CD4-positive, alpha-beta memory T cell (primary cell): ENCODE data around the gene KRT36. TPM values are rescaled to one million over a fixed set of nuclear protein-coding genes. Genes with fewer than 3 reads are reported as not detected.

ENCODE experiments used
- CTCF ChIA-PET: fragments of 350-600 bp; sonication (Branson Sonifier 250); formaldehyde crosslinking; loops from one replicate; lab custom pipeline; 2021; ENCODE audit warnings: inconsistent platforms; ENCODE audit not compliant: partially characterized antibody; lab: Charles Lee
- POLR2A ChIA-PET: fragments of 350-600 bp; sonication (Branson Sonifier 250); formaldehyde crosslinking; loops from one replicate; lab custom pipeline; 2021; ENCODE audit not compliant: partially characterized antibody; lab: Charles Lee
- DNase-seq, 5 donors: peaks; one replicate each; pipeline versions ENCODE4 v3.0.0 to v3.0.0-alpha.2; 2020 to 2022; ENCODE audit warnings: mixed read lengths in 1 of 5
- H3K27ac ChIP-seq: one replicate; pipeline ENCODE4 v1.7.0; 2013; ENCODE audit warnings: low read depth, low read length
- H3K27me3 ChIP-seq: 2 replicates; pipeline ENCODE4 v1.7.0; 2013; ENCODE audit warnings: mild to moderate bottlenecking, low read length, moderate library complexity; ENCODE audit not compliant: insufficient read depth
- H3K36me3 ChIP-seq: 2 replicates; pipeline ENCODE4 v1.7.0; 2013; ENCODE audit warnings: mild to moderate bottlenecking, low read length, moderate library complexity; ENCODE audit not compliant: insufficient read depth
- H3K4me1 ChIP-seq: 2 replicates; pipeline ENCODE4 v1.7.0; 2013; ENCODE audit warnings: mild to moderate bottlenecking, low read length, moderate library complexity; ENCODE audit not compliant: insufficient read depth
- H3K4me3 ChIP-seq, 2 donors: one replicate each; pipeline ENCODE4 v1.7.0; 2013; ENCODE audit warnings: low read length in 2 of 2, mild to moderate bottlenecking in 1 of 2
- H3K9me3 ChIP-seq, 2 donors: one replicate each; pipeline ENCODE4 v1.7.0; 2013; ENCODE audit warnings: low read length in 2 of 2, control low read depth in 1 of 2; ENCODE audit not compliant: control insufficient read depth in 1 of 2
- H3K27ac Mint-ChIP-seq, 7 donors: one replicate each; pipeline ENCODE4 v1.8.0; 2020 to 2021; ENCODE audit warnings: mixed read lengths in 7 of 7, mild to moderate bottlenecking in 6 of 7, inconsistent platforms in 3 of 7, moderate library complexity in 3 of 7
- H3K27me3 Mint-ChIP-seq, 2 donors: one replicate each; pipeline ENCODE4 v1.8.0; 2020 to 2021; ENCODE audit warnings: mixed read lengths in 2 of 2
- H3K36me3 Mint-ChIP-seq, 2 donors: one replicate each; pipeline ENCODE4 v1.8.0; 2020 to 2021; ENCODE audit warnings: mixed read lengths in 2 of 2, inconsistent platforms in 1 of 2, mild to moderate bottlenecking in 1 of 2
- H3K4me1 Mint-ChIP-seq, 4 donors: one replicate each; pipeline ENCODE4 v1.8.0; 2020 to 2021; ENCODE audit warnings: mixed read lengths in 4 of 4, mild to moderate bottlenecking in 1 of 4
- H3K4me3 Mint-ChIP-seq, 8 donors: one replicate each; pipeline ENCODE4 v1.8.0; 2020 to 2021; ENCODE audit warnings: mixed read lengths in 8 of 8, mild to moderate bottlenecking in 7 of 8, moderate library complexity in 6 of 8, inconsistent platforms in 3 of 8
- H3K9me3 Mint-ChIP-seq, 8 donors: one replicate each; pipeline ENCODE4 v1.8.0; 2020 to 2021; ENCODE audit warnings: mixed read lengths in 8 of 8, mild to moderate bottlenecking in 5 of 8, inconsistent platforms in 3 of 8, moderate library complexity in 1 of 8
- intact Hi-C: fragments of 100-400 bp; cut with micrococcal nuclease; formaldehyde crosslinking; loops from one replicate; pipeline ENCODE4 v1.15.1; 2023
- polyA plus RNA-seq, 2 donors: library from polyadenylated mRNA; unstranded; fragments of 300-500 nt; fragmentation: Illumina TruSeq; gene quantifications; one replicate each; pipeline ENCODE4 v1.2.3, GENCODE V29; 2021
- total RNA-seq, 2 experiments: library from RNA; stranded (reverse); gene quantifications; one replicate each; pipeline ENCODE4 v1.2.3, GENCODE V29; 2021

KRT36 gene
- not detected for total RNA-seq
- not detected for polyA plus RNA-seq

DNA sequence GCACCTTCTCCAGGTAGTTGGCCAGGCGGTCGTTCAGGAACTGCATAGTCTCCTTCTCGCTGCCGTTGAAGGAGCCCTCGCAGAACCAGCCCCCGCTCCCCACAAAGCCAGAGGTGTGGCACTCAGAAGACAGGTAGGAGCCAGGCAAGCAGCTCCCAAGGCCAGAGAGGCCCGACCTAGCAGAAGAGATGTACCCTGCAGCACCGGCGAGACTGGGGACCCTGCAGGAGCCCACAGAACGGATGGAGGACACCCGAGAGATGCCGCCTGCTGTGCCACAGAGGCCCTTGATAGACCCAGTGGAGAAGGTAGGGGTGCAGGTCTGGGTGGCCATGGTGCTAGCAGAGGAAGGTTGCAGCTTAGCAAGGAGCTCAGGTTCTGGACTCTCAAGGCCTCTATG, at the start of gene KRT36:
Gene KRT36 (minus strand): TSS at position 380 of the 400 bp plus-strand sequence. CDS start 46 bp downstream, at position 334.
- Histone ChIP-seq H3K4me1 (peaks cover 11% of the 10 kb centered on the region), H3K27ac (no peak within 1 kb of the TSS), H3K27me3 (no peaks in the 10 kb centered on the region), H3K4me3 (no peak within 1 kb of the TSS), H3K36me3 (no peaks in the 10 kb centered on the region), H3K9me3 (no peaks in the 10 kb centered on the region)
- no peaks in the 10 kb centered on the region for H3K36me3 Mint-ChIP-seq
- H3K4me1 Mint-ChIP-seq: peaks cover 6 to 26% (median 12%) of the 10 kb centered on the region in 4 donors
- no peaks in the 10 kb centered on the region for H3K27me3 Mint-ChIP-seq
- intact Hi-C loops: no loop called here
- peak within 1 kb of the TSS in 5 of 7 donors; percentile 4 to 82 (median 22) for H3K27ac Mint-ChIP-seq
- ChIA-PET CTCF (interaction anchor here (1.5 to 1.6 kb wide), 2 partner anchors 9 to 167 kb away, joined by 3 to 7 read pairs; partner anchors contain the start of gene KRT35), POLR2A (no interaction called here)
- H3K9me3 Mint-ChIP-seq: no peaks in the 10 kb centered on the region
- DNase-seq: no peak
- H3K4me3 Mint-ChIP-seq: peak within 1 kb of the TSS in 3 of 8 donors; percentile 5 to 52 (median 11)

DNA sequence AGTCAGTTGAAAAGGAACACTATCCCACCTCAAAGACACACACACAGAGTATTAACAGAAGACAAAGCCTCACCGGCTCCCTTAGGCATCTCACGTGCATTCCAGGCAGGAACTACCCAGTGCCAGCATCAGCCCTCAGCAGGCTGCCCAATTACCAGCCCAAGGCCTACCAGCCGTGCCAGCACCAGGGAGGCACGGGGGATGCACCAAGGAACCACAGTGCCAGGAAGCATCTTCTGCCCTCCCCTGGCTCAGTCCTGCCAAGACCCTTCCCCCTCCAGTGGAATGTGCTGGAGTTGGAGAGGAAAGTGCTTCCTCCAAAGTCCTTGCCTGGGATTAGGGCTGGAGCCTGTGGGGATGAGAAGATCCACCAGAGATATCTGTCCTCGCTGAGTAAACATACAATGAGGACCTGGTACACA, 49.4 kb upstream of the KRT36 start:
- H3K36me3 ChIP-seq: no peaks in the 10 kb centered on the region
- Mint-ChIP-seq H3K9me3 (no peaks in the 10 kb centered on the region), H3K36me3 (no peaks in the 10 kb centered on the region), H3K4me3 (no peak overlapping the region), H3K27me3 (peaks cover 5 to 11% of the 10 kb centered on the region in 2 donors), H3K4me1 (peaks cover 0 to 2% (median 0%) of the 10 kb centered on the region in 4 donors), H3K27ac (no peak overlapping the region)
- no peak for DNase-seq
- H3K4me3 ChIP-seq: no peak overlapping the region
- H3K9me3 ChIP-seq: no peaks in the 10 kb centered on the region
- intact Hi-C loops: no loop called here
- POLR2A ChIA-PET: no interaction called here
- H3K27me3 ChIP-seq: no peaks in the 10 kb centered on the region
- H3K27ac ChIP-seq: no peak overlapping the region
- no peaks in the 10 kb centered on the region for H3K4me1 ChIP-seq
- CTCF ChIA-PET: interaction anchor here (0.9 kb wide), 1 partner anchor 10 kb away, joined by 3 read pairs; no protein-coding TSS in a partner anchor

DNA sequence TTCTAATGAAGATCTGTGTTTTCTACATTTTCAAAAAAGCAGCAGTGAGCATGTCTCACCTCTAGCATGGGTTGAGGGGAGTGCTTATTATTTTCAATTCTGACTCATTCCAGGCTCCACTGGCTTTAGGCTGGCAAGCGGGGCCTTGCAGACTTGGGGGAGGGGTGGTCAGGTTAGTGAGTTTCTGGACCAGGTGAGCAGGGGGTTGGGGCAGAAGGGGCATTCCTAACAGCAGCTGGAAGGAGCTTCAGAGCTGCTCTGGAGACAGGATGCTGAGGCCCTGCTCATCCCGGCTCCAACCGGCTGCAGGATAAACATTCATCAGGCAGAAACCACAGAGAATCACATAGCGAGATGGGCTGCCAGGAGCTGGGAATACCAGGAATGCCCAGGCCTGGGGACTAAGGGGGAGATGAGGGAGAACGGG, 48.9 kb upstream of the KRT36 start:
- H3K27ac ChIP-seq: no peak overlapping the region
- no peaks in the 10 kb centered on the region for H3K27me3 ChIP-seq
- H3K4me1 ChIP-seq: no peaks in the 10 kb centered on the region
- no peaks in the 10 kb centered on the region for H3K36me3 ChIP-seq
- CTCF ChIA-PET: interaction anchor here (0.9 kb wide), 1 partner anchor 10 kb away, joined by 3 read pairs; no protein-coding TSS in a partner anchor
- POLR2A ChIA-PET: no interaction called here
- no peak for DNase-seq
- H3K9me3 ChIP-seq: no peaks in the 10 kb centered on the region
- Mint-ChIP-seq H3K36me3 (no peaks in the 10 kb centered on the region), H3K4me3 (no peak overlapping the region), H3K27ac (no peak overlapping the region), H3K4me1 (peaks cover 0 to 2% (median 0%) of the 10 kb centered on the region in 4 donors), H3K9me3 (no peaks in the 10 kb centered on the region), H3K27me3 (peaks cover 5 to 11% of the 10 kb centered on the region in 2 donors)
- intact Hi-C loops: no loop called here
- H3K4me3 ChIP-seq: no peak overlapping the region

DNA sequence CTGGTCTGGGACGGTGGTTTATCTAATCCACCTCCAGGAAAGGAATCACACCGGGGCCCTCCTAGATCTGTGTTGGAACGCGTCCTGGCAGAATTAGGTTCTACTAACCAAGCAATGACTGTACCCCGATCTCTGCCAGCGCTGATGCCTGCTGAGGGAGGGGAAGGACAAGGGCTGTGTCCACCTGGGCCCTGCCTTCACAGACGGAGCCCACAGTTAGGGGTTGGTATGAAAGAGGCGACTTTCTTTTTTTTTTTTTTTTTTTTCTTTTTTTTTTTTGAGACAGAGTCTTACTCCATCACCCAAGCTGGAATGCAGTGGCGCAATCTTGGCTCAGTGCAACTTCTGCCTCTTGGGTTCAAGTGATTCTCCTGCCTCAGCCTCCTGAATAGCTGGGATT, 48.3 kb upstream of the KRT36 start:
- CTCF ChIA-PET: interaction anchor here (3.5 kb wide), 1 partner anchor 11 kb away, joined by 16 read pairs; no protein-coding TSS in a partner anchor
- Mint-ChIP-seq H3K4me3 (no peak overlapping the region), H3K27ac (no peak overlapping the region), H3K9me3 (no peaks in the 10 kb centered on the region), H3K36me3 (no peaks in the 10 kb centered on the region), H3K4me1 (peaks cover 0 to 2% (median 0%) of the 10 kb centered on the region in 4 donors), H3K27me3 (peaks cover 7 to 11% of the 10 kb centered on the region in 2 donors)
- Histone ChIP-seq H3K9me3 (no peaks in the 10 kb centered on the region), H3K36me3 (no peaks in the 10 kb centered on the region), H3K4me3 (no peak overlapping the region), H3K27me3 (no peaks in the 10 kb centered on the region), H3K27ac (no peak overlapping the region), H3K4me1 (no peaks in the 10 kb centered on the region)
- POLR2A ChIA-PET: no interaction called here
- intact Hi-C loops: no loop called here
- no peak for DNase-seq

DNA sequence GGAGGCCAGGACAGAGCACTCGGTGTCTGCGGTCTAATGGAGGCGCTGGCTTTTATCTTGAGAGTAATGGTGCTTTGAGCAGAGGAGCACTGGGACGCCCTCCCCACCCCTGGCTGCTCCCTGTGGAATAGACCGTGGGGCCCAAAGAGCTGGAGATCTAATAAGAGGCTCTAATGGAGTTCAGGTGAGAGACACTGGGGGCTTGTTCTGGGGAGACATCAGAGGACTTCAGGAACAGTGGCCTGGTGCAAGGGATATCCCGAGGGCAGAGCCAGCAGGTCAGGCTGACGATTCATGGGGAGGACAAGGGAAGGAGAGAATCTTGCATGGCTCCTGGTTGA, 47.9 kb upstream of the KRT36 start:
- intact Hi-C loops: no loop called here
- no peak overlapping the region for H3K27ac ChIP-seq
- H3K9me3 ChIP-seq: no peaks in the 10 kb centered on the region
- Mint-ChIP-seq H3K9me3 (no peaks in the 10 kb centered on the region), H3K27ac (no peak overlapping the region), H3K27me3 (peaks cover 9 to 15% of the 10 kb centered on the region in 2 donors), H3K4me3 (no peak overlapping the region), H3K36me3 (no peaks in the 10 kb centered on the region), H3K4me1 (peaks cover 0 to 2% (median 0%) of the 10 kb centered on the region in 4 donors)
- ChIA-PET POLR2A (no interaction called here), CTCF (interaction anchor here (3.5 kb wide), 1 partner anchor 12 kb away, joined by 16 read pairs; no protein-coding TSS in a partner anchor)
- no peak for DNase-seq
- H3K4me1 ChIP-seq: no peaks in the 10 kb centered on the region
- no peaks in the 10 kb centered on the region for H3K27me3 ChIP-seq
- no peak overlapping the region for H3K4me3 ChIP-seq
- H3K36me3 ChIP-seq: no peaks in the 10 kb centered on the region

DNA sequence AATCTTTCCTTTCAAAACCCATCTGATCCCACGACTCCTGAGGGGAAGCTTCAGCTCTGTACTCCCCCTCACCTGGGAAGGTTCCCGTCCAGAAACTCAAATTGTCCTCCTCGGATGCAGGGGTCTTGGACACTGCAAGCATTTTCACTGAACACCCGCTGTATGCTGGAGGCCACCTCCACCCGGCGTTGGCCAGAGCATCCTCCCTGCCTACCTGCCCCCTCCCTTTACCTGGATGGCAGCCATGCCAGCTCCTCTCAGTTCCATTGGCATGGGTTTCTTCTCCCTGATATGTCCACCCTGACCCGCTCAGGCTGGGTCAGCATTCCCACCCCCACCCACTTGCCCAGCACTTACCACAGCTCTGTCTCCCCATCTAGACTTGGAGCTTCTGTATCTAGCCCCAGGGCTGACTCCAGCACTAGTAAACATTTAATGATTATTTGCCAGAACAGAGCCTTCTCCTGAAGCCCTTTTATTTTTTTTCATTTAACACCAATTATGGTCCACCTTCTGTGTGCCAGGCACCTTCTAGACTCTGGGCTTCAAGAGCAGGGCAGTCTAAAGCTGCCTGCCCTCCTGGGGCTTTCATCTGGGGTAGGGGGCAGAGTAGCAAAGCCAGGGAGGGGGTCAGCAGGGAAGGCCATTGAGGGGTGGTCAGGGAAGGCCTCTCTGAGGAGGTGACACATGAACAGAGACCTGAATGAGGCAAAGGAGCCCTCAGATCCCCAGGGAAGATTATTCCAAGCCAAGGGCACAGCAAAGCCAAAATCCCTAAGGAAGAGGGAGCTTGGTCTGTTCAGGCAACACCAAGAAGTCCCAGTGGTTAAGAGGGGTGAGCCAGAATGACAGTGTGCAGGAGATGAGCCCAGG, 47.3 kb upstream of the KRT36 start:
- H3K4me1 Mint-ChIP-seq: peaks cover 0 to 2% (median 0%) of the 10 kb centered on the region in 4 donors
- no peak overlapping the region for H3K4me3 Mint-ChIP-seq
- intact Hi-C loops: no loop called here
- Histone ChIP-seq H3K27me3 (no peaks in the 10 kb centered on the region), H3K4me1 (no peaks in the 10 kb centered on the region), H3K27ac (no peak overlapping the region), H3K36me3 (no peaks in the 10 kb centered on the region), H3K4me3 (no peak overlapping the region), H3K9me3 (no peaks in the 10 kb centered on the region)
- H3K36me3 Mint-ChIP-seq: no peaks in the 10 kb centered on the region
- ChIA-PET CTCF (interaction anchor here (3.5 kb wide), 1 partner anchor 12 kb away, joined by 16 read pairs; no protein-coding TSS in a partner anchor), POLR2A (no interaction called here)
- no peak for DNase-seq
- H3K27ac Mint-ChIP-seq: no peak overlapping the region
- no peaks in the 10 kb centered on the region for H3K9me3 Mint-ChIP-seq
- peaks cover 13 to 20% of the 10 kb centered on the region in 2 donors for H3K27me3 Mint-ChIP-seq

DNA sequence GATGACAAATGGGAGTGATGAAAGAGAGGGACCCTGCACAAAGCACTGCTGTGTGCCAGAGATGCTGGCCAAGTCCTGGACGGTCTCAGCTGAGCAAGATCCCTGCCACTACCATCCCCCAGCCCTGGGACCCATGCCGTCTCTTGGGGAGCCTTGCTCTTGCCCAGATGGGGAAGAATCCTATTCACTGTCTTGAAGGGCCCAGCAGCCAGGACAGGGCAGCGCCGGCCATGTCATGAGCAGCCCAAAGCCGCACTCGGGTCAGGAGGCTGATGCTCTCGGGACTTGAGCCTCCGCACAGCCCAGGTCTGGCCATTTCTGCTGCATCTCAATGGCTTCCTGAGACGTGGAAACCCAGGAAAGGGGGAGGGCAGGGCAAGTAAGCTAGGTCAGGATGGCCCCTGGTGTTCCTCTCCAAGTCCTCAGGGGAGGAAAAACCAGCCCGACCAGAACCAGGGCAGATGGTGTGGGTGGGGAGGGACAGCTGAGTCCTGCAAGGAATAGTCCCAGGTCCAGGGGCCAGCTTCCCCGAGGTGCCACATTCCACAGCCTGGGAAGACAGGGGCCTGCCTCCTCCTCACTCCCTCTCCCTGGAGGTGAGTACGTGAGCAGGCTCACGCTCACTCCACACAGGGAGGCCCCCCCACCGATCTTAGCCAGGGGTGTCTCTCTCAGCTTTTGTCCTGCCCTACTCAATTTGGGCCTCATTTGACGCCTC, 46.2 kb upstream of the KRT36 start:
- H3K27ac Mint-ChIP-seq: no peak overlapping the region
- H3K27me3 Mint-ChIP-seq: peaks cover 16 to 29% of the 10 kb centered on the region in 2 donors

More for the DNA sequence above, 46.2 kb upstream of the KRT36 start:
- no peaks in the 10 kb centered on the region for H3K9me3 ChIP-seq
- ChIA-PET POLR2A (no interaction called here), CTCF (interaction anchor here (1.1 to 3.5 kb wide), 2 partner anchors 13 to 207 kb away, joined by 3 to 16 read pairs; no protein-coding TSS in a partner anchor)
- H3K9me3 Mint-ChIP-seq: no peaks in the 10 kb centered on the region
- no peak for DNase-seq
- peaks cover 3% of the 10 kb centered on the region for H3K27me3 ChIP-seq
- intact Hi-C loops: no loop called here
- no peak overlapping the region for H3K4me3 Mint-ChIP-seq
- H3K4me3 ChIP-seq: no peak overlapping the region
- peaks cover 0 to 2% (median 0%) of the 10 kb centered on the region in 4 donors for H3K4me1 Mint-ChIP-seq
- no peak overlapping the region for H3K27ac ChIP-seq
- no peaks in the 10 kb centered on the region for H3K36me3 ChIP-seq
- no peaks in the 10 kb centered on the region for H3K4me1 ChIP-seq
- no peaks in the 10 kb centered on the region for H3K36me3 Mint-ChIP-seq
